Hepatocyte (in vitro differentiated cells): ENCODE results near the gene SEPTIN5.

Experiments used
- EZH2 ChIP-seq: fragments of 200-600 bp; sonication (generic); IDR thresholded peaks from 2 replicates; pipeline ENCODE4 v1.6.1; 2016; ENCODE audit warnings: antibody characterized with exemption, mild to moderate bottlenecking, borderline replicate concordance
- EZH2phosphoT487 ChIP-seq: fragments of 200-600 bp; sonication (generic); IDR thresholded peaks from one replicate; pipeline ENCODE4 v1.6.1; 2018; ENCODE audit warnings: antibody characterized with exemption, mild to moderate bottlenecking, low read depth, moderate library complexity; ENCODE audit not compliant: unreplicated experiment, severe bottlenecking
- TF ChIP-seq, protein P1 (sequence below): fragments of 200-600 bp; sonication (generic); IDR thresholded peaks from 2 replicates; pipeline ENCODE4 v1.5.1; 2016; ENCODE audit warnings: antibody characterized with exemption, mild to moderate bottlenecking; ENCODE audit not compliant: poor library complexity

DNA sequence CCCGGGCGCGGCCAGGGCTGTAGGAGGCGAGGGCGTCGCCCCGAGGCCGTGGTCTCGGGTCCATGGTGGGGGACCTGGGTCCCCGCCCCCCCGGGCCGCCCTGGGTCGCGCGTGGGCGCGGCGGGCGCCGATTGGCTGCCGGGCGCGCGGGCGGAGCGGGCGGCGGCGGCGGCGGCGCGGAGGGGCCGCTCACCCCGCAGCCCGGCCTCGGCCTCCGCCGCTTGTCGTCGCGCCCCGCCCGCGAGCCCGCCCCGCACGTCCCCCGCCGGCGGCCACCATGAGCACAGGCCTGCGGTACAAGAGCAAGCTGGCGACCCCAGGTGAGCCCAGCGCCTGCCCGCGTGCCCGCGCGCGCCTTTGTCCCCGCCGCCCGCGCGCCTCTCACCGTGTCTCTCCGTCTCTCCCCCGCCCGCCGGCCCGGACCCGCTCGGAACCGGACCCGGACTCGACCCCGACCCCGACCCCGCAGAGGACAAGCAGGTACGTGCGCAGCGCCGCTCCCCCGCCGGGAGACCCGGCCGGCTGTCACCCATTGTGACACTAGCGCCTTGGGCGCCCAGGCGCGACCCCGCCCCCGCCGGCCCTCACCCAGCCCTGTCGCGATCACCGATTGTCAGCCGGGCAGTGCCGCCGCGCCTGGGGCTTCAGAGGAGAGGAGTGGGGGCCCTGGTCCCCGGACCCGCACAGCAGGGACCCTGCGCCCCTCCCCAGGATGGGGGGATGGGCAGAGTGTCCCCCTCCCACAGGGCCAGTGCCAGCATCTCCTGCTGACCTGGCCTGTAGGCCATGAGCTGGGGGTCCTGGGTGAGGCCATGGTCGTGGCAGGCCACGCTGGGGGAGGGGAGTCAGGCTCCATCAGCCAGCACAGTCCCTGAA lies at the start of gene SEPTIN5:
- TF ChIP-seq, protein P1, sequence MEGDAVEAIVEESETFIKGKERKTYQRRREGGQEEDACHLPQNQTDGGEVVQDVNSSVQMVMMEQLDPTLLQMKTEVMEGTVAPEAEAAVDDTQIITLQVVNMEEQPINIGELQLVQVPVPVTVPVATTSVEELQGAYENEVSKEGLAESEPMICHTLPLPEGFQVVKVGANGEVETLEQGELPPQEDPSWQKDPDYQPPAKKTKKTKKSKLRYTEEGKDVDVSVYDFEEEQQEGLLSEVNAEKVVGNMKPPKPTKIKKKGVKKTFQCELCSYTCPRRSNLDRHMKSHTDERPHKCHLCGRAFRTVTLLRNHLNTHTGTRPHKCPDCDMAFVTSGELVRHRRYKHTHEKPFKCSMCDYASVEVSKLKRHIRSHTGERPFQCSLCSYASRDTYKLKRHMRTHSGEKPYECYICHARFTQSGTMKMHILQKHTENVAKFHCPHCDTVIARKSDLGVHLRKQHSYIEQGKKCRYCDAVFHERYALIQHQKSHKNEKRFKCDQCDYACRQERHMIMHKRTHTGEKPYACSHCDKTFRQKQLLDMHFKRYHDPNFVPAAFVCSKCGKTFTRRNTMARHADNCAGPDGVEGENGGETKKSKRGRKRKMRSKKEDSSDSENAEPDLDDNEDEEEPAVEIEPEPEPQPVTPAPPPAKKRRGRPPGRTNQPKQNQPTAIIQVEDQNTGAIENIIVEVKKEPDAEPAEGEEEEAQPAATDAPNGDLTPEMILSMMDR, result no peak
- TF ChIP-seq EZH2, result no peak
- no peak for TF ChIP-seq EZH2phosphoT487
